Measurements from ENCODE around the gene EYS. TPM values are rescaled to one million over a fixed set of nuclear protein-coding genes. Genes with fewer than 3 reads are reported as not detected.

EYS gene
- total RNA-seq, 1 experiment from 2014 or later: not detected

DNA sequence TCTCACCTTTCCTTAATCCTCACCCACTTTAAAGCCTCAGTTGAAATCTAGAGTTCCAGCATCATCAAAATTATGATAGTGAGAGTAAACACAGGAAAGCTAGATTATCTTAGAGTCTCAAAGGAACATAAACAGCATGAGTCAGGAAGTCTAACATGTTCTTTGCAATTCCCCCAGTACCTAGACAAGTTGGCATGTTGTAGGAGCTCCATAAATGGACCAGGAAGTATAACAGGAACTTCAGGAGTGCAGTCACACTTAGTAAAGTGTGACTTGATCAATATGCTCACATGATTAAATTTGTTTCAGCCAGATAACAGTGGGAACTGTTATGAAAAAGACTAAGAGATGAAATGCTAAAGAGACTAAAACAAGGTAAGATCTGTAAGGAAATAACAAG, 834.4 kb downstream of the EYS start:
- Histone ChIP-seq H3K4me1 (no peaks in the 10 kb centered on the region), H3K36me3 (ENCODE audit: control insufficient read depth, insufficient read depth, low read length) (no peaks in the 10 kb centered on the region), H3K4me3 (ENCODE audit: low read depth, low read length) (no peak overlapping the region), H3K27me3 (replicated peaks; ENCODE audit: control insufficient read depth, insufficient read depth, low read length) (no peaks in the 10 kb centered on the region), H3K9me3 (no peaks in the 10 kb centered on the region)
- intact Hi-C loops (cut with micrococcal nuclease; ENCODE audit: unreplicated experiment): no loop called here
- BruUV-seq (replicated peaks): no TSS peak
- H3K4me1 Mint-ChIP-seq (ENCODE audit: low read depth, unreplicated experiment): no peaks in the 10 kb centered on the region
- TF ChIP-seq, protein P1, sequence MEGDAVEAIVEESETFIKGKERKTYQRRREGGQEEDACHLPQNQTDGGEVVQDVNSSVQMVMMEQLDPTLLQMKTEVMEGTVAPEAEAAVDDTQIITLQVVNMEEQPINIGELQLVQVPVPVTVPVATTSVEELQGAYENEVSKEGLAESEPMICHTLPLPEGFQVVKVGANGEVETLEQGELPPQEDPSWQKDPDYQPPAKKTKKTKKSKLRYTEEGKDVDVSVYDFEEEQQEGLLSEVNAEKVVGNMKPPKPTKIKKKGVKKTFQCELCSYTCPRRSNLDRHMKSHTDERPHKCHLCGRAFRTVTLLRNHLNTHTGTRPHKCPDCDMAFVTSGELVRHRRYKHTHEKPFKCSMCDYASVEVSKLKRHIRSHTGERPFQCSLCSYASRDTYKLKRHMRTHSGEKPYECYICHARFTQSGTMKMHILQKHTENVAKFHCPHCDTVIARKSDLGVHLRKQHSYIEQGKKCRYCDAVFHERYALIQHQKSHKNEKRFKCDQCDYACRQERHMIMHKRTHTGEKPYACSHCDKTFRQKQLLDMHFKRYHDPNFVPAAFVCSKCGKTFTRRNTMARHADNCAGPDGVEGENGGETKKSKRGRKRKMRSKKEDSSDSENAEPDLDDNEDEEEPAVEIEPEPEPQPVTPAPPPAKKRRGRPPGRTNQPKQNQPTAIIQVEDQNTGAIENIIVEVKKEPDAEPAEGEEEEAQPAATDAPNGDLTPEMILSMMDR (IDR thresholded peaks at IDR 0.05; ENCODE audit: insufficient read depth in 1 of 2, low read depth in 1 of 2, low read length in 1 of 2, severe bottlenecking in 1 of 2, unreplicated experiment in 1 of 2): no peak
- no peak overlapping the region for H3K4me3 Mint-ChIP-seq (ENCODE audit: unreplicated experiment)
- CTCF ChIA-PET: no interaction called here
- no peak overlapping the region for H3K27ac Mint-ChIP-seq (ENCODE audit: unreplicated experiment)
- no peaks in the 10 kb centered on the region for H3K27me3 Mint-ChIP-seq (ENCODE audit: insufficient read depth, unreplicated experiment)
- no peaks in the 10 kb centered on the region for H3K9me3 Mint-ChIP-seq (ENCODE audit: unreplicated experiment)
- no peaks in the 10 kb centered on the region for H3K36me3 Mint-ChIP-seq (ENCODE audit: insufficient read depth, unreplicated experiment)
- POLR2A ChIA-PET: no interaction called here
- no peak for DNase-seq

DNA sequence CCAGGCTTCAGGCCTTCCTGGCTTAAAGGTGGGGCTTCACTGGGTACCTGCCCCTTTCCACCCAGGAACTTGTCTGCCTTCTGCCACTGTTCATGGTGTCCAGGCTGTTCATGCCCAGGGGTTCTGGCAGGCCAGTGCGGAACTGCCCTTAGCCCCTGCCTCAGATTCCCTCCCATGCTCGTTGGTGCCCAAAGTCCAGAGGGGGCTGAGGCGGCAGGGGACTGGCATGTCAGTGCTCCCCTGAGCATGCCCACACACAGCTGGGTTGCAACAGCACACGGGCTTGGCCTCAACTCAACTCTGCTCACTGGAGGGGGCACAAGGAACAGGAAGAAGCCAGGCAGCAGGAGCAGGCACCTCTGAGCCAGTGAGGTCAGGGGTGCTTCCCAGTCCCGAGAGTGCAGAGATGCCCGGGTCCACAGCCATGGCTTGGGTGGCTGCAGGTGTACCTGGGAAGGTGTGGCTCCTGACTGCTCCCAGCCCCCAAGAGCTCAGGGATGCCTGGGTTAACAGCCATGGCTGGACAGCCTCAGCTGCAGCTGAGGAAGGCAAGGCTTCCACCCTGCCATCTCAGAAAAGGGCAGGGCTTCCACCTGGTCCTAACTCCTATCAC, 845.9 kb downstream of the EYS start:
- Mint-ChIP-seq H3K27ac (ENCODE audit: unreplicated experiment) (no peak overlapping the region), H3K9me3 (ENCODE audit: unreplicated experiment) (no peaks in the 10 kb centered on the region), H3K27me3 (ENCODE audit: insufficient read depth, unreplicated experiment) (no peaks in the 10 kb centered on the region), H3K36me3 (ENCODE audit: insufficient read depth, unreplicated experiment) (no peaks in the 10 kb centered on the region), H3K4me3 (ENCODE audit: unreplicated experiment) (no peak overlapping the region), H3K4me1 (ENCODE audit: low read depth, unreplicated experiment) (no peaks in the 10 kb centered on the region)
- ChIA-PET POLR2A (no interaction called here), CTCF (no interaction called here)
- TF ChIP-seq, protein P1 (IDR thresholded peaks at IDR 0.05; ENCODE audit: insufficient read depth in 1 of 2, low read depth in 1 of 2, low read length in 1 of 2, severe bottlenecking in 1 of 2, unreplicated experiment in 1 of 2): no peak
- Histone ChIP-seq H3K27me3 (replicated peaks; ENCODE audit: control insufficient read depth, insufficient read depth, low read length) (no peaks in the 10 kb centered on the region), H3K4me1 (no peaks in the 10 kb centered on the region), H3K4me3 (ENCODE audit: low read depth, low read length) (no peak overlapping the region), H3K36me3 (ENCODE audit: control insufficient read depth, insufficient read depth, low read length) (no peaks in the 10 kb centered on the region), H3K9me3 (no peaks in the 10 kb centered on the region)
- DNase-seq: no peak
- BruUV-seq (replicated peaks): no TSS peak
- intact Hi-C loops (cut with micrococcal nuclease; ENCODE audit: unreplicated experiment): no loop called here

DNA sequence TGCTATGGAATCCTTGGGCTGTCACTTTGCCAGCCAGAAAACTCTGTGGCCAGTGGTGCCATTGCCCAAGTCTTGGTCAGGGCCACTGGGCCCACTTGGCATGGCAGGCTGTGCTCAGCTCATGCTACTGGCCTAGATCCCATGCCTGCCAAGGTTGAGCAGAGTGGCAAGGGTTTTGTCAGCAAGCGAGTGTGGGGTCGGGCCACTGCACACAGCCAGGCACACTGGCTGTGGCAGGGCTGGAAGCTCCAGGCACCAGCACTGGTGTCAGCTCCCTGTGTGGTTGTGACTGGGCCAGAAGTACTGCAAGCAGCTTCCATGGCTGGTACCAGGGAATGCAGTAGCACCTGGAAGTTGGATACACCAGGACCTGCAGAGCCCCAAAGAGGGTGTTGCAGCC, 846.8 kb downstream of the EYS start:
- H3K9me3 Mint-ChIP-seq (ENCODE audit: unreplicated experiment): no peaks in the 10 kb centered on the region
- TF ChIP-seq, protein P1 (IDR thresholded peaks at IDR 0.05; ENCODE audit: insufficient read depth in 1 of 2, low read depth in 1 of 2, low read length in 1 of 2, severe bottlenecking in 1 of 2, unreplicated experiment in 1 of 2): no peak
- no peaks in the 10 kb centered on the region for H3K27me3 Mint-ChIP-seq (ENCODE audit: insufficient read depth, unreplicated experiment)
- ChIA-PET CTCF (no interaction called here), POLR2A (no interaction called here)
- no peaks in the 10 kb centered on the region for H3K4me1 ChIP-seq
- H3K27ac Mint-ChIP-seq (ENCODE audit: unreplicated experiment): no peak overlapping the region
- no peaks in the 10 kb centered on the region for H3K36me3 Mint-ChIP-seq (ENCODE audit: insufficient read depth, unreplicated experiment)
- no peaks in the 10 kb centered on the region for H3K9me3 ChIP-seq
- H3K36me3 ChIP-seq (ENCODE audit: control insufficient read depth, insufficient read depth, low read length): no peaks in the 10 kb centered on the region
- BruUV-seq (replicated peaks): no TSS peak
- H3K4me1 Mint-ChIP-seq (ENCODE audit: low read depth, unreplicated experiment): no peaks in the 10 kb centered on the region
- no peaks in the 10 kb centered on the region for H3K27me3 ChIP-seq (replicated peaks; ENCODE audit: control insufficient read depth, insufficient read depth, low read length)
- no peak for DNase-seq
- no peak overlapping the region for H3K4me3 ChIP-seq (ENCODE audit: low read depth, low read length)
- intact Hi-C loops (cut with micrococcal nuclease; ENCODE audit: unreplicated experiment): no loop called here
- no peak overlapping the region for H3K4me3 Mint-ChIP-seq (ENCODE audit: unreplicated experiment)

All from Caco-2 (cell line).